Right lung (tissue), 5 donors: ENCODE results near the gene RAMACL. TPM values are rescaled to one million over a fixed set of nuclear protein-coding genes. Genes with fewer than 3 reads are reported as not detected.

ENCODE experiments used
- DNase-seq, 2 donors: peaks; one replicate each; pipeline ENCODE4 v3.0.0-alpha.2; 2013
- polyA plus RNA-seq, 5 donors: library from polyadenylated mRNA; unstranded; fragments of 120-200 nt; gene quantifications; one replicate each; pipeline versions ENCODE4 v1.2.1 to v1.2.3, GENCODE V29; 2013; ENCODE audit warnings: inconsistent platforms in 1 of 5, low replicate concordance in 1 of 5; ENCODE audit not compliant: insufficient read length in 5 of 5, insufficient read depth in 1 of 5

Gene RAMACL
- polyA plus RNA-seq, 5 donors = 0.21 to 0.40 (median 0.36) TPM

DNA sequence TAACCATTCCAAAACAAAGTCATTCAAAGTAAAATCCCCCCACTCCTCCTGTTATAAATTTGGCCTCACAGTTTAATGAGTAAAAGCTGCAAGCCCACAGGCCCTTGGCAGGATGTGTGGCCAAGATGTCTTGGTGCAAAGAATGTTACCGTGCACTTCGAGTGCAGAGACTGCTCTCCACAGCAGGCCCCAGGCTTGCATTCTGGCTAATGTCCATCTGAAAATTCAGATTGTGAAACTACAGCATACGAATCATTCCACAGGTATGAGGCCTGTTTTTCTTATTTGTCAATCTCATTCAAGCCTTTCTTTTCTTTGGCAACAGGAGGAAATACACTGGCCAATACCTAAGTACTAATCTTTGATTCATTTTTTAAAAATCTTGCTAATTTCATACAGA lies 33.4 kb upstream of the RAMACL start:
- peak in 1 of 2 donors; percentile 63 for DNase-seq

DNA sequence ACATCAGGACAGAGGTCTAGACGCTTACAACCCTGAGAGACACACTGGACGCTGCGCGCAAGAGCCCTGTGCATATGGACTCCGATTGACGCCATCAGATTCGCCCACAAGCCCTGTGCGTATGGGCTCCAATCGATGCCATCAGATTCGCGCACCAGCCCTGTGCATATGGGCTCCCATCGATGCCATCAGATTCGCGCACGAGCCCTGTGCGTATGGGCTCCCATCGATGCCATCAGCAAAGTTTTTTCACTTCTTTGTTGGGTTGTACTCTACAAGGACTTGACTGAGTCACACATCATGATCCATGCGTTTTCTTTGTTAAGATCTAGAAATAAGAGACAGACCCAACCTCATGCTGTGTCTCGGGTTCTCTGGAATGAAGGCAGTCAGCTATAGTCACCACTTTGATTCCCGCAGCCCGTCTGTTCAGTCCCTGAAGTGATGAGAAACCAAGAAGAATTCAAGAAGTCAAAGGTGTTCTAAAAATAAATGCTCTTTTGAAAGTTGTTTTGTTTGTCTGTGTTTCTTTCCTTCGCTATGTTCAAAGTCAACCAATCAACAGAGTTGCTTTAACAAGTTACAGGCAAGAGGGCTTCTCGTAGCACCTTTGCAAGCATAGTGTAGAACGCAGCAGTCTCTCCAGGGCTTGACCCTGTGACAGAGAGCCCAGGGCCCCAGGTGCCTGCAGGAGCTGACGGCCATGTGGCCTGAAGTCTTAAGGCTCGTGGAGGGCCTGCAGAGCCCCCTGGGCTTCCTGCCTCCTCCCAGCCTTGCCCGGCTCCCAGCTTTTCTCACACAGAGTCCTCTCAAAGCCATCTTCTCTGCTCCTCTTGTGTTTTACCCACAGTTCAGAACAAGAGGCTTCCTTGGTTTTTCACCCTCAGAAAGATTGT lies 32.6 kb upstream of the RAMACL start:
- DNase-seq = no peak

DNA sequence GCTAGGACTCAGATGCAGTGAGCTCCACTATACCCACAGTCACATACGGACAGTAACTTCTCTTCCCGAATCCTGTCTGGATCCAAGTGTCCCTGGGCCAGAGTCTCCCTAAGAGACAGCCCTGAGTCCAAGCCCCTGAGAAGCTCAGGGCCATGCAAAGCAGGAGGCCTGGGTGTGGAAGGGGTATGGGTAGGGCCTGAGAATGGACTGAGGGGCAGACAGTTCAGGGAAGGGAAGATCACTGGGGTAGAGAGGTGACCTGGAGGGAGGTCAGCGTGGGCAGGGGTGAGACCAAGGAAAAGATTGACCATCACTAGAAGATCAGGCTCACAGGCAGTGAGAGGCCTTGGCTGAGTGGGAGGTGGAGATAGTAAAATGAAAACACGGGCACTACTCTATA lies 31.8 kb upstream of the RAMACL start:
- no peak for DNase-seq

DNA sequence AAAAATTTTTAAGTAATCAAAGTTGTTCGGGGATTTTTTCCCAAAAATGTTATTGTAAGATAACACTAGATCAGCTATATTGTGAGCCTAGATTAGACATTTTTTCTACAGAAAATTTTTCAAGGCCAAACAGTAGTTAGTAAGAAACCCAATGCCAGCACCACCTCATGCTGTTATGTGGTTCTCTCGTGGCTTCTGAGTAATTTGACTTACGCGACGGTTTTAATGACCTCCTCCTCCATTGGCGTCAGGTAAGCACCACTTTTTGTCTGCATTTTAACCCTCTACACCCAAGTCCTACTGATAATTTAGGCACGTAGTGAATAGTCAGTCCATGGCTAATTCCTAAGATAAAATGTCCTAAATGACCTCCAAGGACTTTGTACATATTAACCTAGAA lies 30.9 kb upstream of the RAMACL start:
- no peak for DNase-seq

DNA sequence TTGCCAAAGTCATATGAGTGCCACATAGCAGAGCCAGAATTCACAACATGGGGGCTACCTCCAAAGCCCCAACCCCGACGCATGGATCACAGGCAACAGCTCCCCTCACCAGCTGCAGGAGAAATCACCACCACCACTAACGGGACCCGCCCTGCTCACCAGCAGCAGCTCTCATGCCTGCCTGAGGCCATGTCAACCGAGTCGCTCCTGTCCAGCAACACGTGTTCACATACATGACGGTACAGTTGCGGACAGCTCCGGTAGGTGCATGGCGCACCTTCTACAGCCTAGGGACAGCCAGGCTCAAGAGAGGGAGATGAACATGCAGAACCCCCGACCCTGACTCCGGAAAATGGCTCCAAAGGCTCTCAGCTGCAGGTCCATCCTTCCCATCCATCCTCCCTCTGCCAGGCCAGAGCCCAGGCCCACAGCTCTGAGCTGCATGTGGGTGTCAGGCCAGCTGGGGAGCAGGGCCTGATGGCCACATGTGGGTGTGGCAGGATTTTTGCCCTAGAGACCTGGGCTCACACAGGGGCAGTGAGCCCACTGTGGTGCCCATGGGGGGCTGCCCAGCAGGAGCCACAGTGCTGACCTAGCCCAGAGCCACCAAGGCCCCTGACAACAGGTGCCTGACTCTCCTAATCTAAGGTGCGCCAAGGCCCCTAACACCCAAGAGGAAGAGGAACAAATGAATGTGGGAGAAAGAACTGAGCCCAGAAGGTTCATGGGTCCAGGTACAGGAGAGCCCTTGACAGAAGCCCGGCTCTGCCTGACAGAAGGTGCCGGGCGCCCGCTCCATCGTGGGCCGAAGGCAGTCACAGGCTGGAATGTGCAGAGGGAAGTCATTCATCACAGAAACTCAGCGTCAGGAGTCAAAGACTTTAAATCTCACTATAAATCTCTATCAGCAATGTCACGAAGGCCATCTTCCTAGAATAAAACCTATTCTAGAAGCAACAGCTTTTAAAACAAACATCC lies 30.1 kb upstream of the RAMACL start:
- DNase-seq = no peak

DNA sequence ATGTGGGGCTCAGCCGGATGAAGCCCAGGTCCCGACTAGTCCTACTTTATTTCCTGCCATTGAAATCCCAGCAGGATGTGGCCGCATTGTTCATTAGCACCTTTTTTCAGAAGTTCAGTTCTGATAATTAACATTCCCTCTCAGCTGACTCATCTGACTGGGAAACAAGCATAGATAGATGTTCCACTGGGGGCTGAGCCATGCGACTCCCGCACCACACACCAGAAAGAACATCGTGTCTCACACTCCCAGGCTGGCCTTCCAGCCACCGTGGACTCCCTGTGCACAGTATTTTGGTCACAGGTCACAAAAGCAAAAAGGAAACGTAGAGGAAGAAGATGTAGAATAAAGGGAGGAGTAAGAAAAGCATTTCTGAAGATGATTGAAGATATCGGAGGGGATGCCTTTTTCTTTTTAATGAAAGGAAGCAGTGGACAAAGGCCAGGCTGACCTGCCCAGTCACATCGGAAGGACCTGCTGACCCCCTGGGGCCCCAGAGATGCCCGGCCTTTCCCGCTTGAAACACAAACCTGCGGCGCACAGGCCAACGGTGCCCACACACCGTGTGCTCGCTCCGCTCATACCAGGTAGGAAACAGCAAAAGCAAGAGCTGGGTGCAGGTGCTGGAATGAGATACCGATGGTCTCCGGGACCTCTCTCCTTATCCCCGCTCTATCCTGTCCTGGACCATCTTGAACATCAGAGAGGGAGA lies 28.7 kb upstream of the RAMACL start:
- no peak for DNase-seq

DNA sequence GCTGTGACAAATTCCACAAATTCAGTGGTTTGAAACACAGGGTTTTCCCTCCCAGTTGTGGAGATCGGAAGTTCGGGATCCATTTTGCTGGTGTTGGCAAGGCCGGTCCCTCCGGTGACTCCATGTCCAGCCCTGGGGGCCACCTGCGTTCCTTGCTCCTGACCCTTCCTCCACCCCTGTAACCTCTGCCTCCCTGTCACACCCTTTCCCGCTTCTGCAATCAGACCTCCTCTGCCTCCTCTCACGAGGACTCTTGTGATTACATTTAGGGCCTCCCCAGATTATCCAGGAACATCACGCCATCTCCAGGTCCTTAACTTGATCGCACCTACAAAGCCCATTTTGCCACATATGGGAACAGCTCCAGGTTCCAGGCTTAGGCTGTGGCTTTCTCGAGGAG lies 28.1 kb upstream of the RAMACL start:
- no peak for DNase-seq

DNA sequence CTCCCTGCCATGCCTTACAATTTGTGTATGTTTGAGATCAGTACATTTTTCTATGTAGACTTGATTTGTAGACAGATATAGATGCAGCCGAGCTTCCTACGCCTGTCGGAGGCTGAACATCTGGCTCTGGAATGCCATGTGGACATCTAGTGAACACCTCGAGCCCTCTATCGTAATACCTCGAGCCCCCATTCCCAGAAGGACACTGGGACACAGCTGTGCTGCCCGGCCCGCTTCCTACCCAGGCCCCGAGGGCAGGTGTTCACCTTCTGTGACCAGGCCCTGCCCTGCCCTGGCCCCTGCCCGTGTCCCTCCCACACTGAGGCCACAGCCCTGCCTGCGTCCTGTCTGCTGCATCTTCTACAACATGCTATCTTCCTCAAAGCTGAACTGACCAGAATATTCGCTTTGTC lies 27.7 kb upstream of the RAMACL start:
- no peak for DNase-seq

DNA sequence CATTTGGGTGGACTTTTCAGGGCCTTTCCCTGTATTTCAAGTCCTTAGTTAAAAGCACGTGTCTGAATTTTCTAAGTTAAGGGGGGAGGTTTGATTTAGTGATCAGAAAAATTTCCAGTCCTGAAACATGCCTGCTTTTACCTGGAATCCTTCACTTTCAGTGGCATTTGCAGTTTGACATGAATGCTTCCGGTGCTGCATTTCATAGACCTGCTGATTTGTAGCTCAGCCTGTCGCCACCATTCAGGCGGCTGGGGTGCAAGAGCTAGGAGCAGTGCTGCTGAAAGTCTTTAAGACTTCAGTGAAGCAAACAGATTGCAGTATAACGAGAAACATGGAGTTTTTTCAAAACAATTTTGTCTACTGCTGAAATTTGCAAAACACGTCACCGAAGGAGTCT lies 26.5 kb upstream of the RAMACL start:
- no peak for DNase-seq

DNA sequence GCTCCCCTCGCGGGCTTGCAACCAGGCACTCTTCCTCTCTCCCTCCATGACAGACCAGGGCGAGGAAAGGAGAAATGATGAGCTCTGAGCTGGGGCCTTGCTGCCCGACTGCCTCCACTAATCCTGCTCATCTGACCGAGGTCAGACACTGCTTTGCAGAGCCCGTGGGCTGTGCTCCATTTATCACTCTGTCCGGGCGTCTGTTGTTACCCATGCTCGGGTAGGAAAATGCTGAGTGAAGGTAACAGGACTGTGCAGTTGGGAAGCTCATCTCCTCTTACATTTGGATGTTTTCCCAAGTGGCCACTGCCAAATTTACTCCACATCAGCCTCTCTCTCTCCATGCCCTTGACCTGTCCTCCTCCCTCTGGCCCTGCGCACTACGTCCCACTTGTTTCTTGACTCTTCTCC lies 26.0 kb upstream of the RAMACL start:
- DNase-seq = no peak

DNA sequence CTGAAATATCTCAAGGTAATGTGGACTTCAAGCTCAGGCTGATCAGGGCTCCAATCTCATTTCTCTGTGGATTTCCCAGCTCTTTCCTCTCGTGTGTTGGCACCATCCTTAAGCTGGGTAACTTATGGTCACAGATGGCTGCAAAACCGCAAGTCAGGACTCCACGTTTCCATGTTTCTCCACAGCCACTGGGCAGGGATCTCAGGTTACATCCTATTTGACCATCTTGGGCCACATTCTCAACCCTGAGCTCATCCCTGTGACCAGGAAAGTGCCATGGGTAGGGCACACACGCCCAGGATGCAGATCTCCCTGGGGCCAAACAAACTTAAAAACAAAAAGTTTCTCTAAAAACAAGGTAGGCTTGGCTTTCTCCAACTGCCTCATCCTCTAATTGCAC lies 25.2 kb upstream of the RAMACL start:
- DNase-seq = no peak

DNA sequence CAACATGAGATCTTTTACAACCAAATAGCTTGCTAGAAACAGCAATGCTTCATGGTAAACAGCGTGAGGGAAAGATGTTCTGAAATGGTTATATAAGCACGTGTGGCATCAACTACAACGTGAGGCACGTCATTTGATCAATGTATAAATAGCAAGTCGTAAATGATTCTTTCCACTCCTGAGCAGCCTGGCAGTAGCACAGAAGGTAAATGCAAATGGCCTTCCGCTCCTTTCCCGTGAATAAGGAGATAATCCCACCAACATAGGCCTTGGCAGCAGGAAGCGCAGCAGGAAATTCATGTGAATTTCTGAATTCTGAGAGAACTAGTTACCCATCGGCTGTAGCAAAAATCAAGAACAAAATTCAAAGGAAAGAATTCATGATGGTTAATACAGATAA lies 23.6 kb upstream of the RAMACL start:
- no peak for DNase-seq

DNA sequence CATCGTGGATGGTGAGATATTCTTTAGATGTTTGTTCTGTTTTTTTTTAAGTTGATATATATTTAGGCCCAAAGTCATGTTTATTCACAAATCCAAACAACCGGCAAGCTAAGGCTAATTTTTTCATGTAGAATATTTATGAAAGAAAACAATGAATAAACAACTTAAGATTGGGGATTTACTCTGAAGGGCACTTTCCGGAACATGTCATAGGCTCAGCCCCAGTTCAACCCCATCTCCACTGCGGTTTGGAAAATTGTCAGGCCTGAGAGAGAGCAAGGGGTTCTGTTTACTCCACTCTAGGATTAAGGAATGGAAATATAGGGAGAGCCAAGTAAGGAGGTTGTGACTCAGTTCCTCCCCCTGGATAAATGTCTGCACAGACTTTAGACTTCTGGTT lies 22.3 kb upstream of the RAMACL start:
- no peak for DNase-seq

DNA sequence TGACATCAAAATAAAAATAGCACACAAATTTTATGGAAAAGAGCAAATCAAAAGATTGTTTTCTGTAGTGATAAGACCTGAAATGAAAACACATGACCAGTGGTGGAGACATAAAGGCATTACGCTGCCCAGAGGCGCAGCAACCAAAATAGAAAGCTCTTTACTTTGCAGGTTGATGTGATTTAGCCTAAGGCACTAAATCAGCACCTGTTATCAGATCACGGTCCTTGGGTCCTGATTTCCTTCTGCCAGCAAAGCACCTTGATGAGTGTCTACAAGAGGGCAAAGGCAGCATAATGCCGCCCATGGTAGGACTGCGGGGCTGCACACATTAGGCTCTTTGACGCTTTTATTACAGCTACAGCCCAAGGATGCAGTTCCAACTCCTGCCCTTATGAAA lies 19.3 kb upstream of the RAMACL start:
- DNase-seq = no peak

DNA sequence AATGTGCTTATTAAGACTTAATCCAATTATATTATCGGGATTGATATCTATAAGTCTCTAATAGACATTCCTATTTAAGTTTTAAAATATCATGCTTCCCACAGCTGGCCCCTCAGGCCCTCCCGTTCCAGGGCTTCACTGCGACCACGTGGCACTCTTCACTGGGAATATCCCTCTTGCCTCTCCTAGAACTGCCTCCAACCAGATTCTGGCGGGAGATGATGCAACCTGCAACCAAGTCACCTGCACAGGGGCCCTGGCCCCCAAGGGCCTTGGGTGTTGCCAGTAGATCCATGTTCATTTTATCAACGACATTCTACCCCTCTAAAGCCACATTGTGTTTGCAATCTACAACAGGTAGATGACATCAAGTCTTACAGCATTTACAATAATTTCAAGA lies 18.4 kb upstream of the RAMACL start:
- DNase-seq = no peak

DNA sequence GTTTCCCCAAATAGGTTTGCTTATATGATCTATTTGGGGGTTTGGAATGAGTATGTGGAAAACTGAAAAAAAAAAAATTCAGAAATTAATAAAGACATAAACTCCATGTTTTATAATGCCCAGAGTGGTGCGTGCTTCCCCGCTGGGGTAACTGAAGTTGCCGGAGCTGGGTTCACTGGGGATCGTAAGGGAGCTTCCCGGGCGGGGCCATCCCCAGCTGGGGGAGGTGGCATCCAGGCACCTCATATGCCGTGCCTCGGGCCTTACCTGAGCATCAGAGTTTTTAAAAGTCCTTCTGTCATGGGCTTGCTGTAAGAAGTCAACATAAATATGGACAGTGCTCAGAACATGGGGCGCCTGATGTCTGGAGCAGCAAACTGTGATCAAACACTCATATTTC lies 17.9 kb upstream of the RAMACL start:
- no peak for DNase-seq

DNA sequence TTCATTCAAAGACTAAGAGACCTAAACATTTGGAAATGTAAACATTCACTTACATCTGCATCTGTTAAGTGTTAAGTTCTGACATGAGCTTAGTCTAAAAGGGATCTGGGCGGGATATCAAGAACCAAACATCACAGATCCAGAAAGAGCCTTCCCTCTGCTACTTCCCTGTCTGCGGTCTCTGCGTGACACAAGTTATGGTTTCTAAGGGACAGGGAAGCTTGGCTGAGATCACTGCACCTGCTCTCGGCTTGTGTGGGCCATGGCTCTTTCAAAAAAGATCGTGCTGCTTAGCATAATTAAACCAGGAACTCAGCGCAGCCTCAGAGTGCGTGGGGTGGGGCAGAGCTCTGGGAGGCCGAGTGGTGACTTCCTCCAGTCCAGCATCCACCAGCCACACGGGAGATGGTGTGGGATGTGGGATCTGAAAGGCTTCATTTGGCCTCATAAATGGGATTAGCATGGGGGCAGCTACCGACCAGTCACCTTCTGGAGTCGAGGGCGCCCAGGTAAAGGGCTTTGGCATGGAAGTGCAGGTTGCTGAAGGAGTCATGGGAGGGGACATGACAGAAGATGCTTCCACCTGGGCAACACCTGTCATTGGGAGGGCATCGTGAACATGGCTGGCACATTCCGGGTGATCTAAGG lies 16.7 kb upstream of the RAMACL start:
- DNase-seq = no peak

DNA sequence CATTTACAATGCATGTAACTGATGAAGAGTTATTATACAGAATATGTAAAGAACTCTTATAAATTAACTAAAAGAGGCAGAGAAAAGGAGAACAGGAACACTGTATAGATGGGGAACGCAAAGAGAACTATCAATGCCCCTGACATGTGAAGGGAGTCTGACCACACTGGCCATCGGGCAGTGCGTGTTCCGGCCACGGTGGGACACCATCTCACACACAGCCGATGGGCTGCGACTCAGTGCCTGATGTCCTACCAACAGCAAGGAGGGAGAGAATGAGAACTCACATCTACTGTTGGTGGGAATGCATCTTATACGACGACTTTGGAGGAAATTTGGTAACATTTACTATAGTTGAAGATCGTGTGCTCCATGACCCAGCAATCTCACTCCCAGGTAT lies 15.5 kb upstream of the RAMACL start:
- no peak for DNase-seq

DNA sequence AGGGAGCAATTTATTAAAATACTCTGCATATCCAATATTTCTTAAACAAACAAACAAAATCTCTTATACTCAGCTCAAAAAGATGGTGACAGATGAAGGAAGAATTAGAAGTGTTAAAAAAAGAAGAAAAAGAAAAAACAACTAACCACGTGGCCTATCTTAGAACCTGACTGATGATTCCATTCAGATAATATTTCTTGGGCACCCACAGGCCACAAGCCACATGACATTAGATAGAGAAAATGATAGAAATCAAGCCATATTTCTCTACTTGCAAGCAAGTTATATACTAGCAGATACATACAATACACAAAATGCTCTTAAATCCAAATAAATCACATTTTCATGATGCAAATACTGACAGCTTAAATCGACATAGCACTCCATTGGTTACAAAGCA lies 14.5 kb upstream of the RAMACL start:
- DNase-seq = no peak

DNA sequence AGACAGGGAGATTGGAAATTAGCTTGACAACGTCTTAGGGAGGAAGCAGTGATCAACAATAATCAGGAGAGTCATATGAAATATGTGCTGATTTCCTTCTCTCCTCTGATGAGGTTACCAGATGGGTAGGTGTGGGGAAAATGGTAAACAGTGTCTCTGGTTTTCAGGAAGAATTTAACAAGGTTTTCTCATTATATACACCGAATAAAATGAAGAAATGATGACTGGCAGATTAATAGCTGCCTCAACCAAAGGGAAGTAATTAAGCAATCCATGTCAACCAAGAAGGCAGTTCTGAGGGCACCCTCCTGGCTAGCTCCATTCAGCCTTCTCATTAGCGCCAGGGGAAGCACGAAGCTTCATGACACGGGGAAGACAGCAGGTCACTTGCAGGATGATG lies 12.7 kb upstream of the RAMACL start:
- DNase-seq = no peak

DNA sequence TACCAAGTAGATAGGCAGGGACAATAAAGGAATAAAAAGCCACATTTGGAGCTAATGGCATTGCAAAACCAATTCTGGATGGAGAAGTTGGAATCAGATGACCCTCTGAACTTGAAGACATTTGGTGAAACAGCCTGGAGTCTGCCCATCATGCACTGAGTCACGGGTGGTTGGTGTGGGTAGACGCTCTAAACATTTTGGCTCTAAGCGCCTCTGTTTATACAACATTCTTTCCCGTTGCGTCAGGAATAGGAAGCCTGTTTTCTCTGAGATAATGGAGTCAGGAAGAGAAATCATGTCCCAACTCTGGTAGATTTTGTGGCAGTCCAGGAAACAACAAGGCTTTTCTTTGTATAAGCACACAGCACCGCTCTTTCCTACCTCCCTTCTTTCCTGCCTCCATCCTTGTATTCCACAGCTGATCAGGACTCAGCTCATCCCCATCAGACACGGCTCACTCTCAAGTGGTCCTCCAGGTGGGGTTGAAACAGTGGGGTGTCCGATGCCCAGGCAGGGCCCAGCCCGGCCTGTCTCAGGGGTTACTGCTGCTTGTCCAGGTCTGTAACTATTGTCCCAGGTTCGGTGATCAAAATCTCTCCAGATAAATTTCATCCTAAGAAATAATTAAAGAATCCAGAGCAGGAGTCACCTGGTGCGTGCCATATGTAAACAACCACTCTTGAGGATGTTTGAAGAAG lies 12.1 kb upstream of the RAMACL start:
- peak; percentile 13 to 30 for DNase-seq
